OCI-M2 (cell line): ENCODE measurements around the gene RENBP.

Source experiments
- DNase-seq: peaks from one replicate; lab custom pipeline; 2025; ENCODE audit not compliant: unreplicated experiment; lab: John Stamatoyannopoulos, UW

Gene RENBP

DNA sequence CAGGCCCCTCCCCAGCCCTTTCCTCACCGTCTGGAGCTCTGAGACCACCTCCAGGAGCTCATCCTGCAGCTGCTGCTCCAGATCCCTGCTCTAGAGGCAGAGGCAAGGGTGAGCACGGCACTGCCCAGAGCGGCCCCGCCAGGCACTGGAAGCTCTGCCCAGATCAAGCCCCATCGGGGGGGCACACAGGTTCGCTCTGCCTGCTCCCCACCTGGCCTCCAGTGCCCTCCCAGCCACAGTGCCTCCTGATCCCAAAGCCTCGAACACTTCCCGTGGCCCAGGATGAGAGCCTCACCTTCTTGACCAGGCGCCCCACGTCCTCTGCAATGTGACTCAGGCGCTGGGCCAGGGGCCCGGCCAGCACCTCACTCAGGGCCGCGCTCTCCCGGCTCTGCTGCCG lies 23.4 kb downstream of the RENBP start:
- DNase-seq, result no peak

DNA sequence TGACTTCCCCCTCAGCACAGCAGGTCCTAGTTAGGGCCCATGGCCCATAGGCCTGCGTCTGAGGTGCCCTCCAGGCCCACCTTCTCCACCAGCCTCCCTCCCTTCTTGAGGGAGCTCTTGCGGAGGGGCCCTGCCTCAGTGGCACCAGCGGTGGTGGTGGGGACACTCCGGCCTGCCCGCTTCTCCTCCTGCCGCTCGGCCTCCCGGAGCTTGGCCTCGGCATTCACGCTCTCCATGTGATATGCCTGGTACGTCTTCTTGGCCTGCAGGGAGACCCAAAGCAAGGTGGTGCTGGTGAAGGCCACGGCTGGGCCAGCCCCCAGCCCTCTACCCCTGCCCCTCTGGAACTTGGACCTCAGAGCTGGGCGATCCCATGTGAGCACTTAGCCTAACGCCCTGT lies 23.9 kb downstream of the RENBP start:
- DNase-seq, result no peak

DNA sequence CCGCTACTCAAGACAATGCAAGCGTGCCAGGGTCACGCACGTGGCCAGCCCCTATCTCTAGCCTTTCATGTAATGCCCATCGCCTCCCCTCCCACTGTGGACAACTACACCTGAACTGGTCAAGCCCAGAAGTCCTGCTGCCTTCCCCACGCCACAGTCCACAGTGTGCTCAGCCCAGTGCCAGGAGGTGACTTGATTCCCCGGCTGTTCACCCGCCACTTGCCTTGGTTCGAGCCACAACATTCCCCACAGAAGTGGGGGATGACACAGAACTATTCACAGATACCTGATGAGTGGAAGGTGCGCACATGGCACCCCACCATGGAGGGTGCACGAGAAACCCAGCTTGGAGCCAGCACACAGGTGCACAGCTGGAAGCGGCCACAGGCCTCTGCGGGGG lies 25.2 kb downstream of the RENBP start:
- no peak for DNase-seq

DNA sequence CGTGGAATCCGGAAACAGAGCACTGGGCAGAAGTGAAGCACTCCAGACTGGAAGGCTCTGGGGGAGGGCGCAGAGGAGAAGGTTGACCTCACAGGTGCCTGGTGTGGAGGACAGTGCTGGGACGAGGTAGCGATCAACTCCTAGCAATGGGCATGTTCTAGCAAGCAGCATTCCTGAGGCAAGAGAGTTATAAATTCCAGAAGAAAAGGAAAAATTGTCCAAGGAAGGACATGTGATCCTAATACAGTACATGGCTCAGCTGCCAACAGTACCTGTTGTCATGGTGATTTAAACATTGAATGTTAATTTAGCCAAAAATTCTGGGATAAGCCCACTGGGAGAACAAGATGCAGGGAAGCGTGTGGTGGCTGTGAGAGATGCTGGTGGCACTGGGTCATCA lies 26.6 kb downstream of the RENBP start:
- no peak for DNase-seq

DNA sequence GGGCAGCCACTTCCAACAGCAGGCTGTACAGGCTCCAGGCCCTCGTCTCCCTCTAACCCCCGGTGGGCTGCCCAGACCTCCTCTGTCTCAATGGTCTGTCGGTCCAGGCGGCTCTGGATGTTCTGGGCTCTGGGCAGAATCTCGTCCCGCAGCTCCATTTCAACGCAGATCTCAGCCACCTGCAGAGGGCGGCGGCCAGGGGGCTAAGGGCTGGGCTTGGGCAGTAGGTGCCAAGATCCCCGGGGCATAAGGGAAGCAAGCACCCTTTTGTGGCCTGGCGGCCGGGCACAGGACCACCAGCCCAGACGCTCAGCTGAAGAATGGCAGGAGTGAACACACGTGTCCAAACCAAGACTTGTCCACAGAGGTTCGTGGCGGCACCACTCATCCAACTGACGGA lies 30.7 kb downstream of the RENBP start:
- DNase-seq, result no peak

DNA sequence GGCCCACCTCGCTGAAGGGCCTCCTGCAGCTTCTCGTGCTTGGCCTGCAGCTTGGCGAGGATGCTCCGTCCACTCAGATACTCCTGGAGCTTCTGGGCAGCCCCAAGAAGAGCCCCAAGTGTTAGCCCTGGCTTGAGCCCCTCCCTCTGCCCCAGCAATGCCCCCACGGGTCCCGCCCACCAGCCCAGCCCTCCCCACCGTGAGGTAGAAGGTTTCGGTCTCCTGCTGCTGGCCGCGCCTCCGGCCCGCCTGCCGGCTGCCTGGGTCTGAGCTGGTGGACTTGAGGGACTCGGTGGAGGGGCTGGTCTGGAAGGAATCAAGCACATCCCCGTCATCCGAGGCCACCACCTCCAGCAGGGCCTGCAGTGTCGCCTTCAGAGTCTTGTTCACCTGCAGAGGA lies 31.2 kb downstream of the RENBP start:
- no peak for DNase-seq

DNA sequence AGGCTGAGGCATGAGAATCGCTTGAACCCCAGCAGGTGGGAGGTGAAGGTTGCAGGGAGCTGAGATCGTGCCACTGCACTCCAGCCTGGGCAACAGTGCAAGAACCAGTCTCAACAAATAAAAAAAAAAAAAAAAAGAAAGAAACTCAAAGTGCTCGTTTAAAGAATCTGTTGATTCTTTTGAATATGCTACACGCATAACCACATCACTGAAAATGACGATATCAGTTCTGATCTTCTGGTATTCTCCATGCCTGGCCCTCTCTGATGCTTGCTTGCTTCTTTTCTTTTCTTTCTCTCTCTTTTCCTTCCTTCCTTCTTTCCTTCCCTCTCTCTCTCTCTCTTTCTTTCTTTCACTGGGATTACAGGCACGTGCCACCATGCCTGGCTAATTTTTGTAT lies 32.6 kb downstream of the RENBP start:
- DNase-seq, result no peak

DNA sequence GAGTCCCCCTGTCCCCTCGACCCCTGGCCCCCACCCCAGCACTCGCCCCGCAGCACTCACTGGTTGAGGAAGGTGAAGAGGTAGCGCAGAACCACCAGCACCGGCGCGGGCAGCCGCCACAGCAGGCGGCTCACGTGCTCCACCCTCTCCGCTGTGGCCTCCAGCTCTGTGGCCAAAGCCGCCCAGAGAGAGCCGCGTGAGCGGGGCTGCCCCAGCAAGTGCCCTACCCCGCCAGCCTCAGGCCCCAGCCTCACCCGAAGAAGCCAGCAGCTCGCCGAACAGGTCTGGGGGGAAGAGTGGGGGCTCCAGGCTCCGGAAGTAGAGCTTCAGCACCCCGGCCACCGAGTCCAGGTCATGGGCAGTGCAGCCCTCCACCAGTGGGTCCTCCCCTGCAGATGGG lies 34.0 kb downstream of the RENBP start:
- DNase-seq, result no peak

DNA sequence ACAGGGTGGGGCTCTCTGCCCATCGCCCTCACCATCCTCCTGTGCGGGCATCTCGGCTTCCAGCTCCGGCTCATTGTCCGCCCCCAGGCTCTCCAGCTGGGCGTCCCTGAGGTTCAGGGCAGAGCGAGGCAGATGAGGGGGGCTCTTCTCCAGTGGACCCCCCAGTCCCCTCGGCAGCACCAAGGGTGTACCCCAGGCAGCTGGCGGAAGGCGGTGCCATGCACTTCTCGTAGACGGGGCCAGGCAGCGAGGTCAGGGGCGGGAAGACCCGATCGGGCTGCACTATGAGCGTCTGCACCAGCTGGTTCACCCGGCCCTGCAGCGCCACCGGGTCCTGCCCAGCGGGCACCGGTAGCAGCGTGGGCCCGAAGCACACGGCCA lies 34.5 kb downstream of the RENBP start:
- DNase-seq, result no peak

DNA sequence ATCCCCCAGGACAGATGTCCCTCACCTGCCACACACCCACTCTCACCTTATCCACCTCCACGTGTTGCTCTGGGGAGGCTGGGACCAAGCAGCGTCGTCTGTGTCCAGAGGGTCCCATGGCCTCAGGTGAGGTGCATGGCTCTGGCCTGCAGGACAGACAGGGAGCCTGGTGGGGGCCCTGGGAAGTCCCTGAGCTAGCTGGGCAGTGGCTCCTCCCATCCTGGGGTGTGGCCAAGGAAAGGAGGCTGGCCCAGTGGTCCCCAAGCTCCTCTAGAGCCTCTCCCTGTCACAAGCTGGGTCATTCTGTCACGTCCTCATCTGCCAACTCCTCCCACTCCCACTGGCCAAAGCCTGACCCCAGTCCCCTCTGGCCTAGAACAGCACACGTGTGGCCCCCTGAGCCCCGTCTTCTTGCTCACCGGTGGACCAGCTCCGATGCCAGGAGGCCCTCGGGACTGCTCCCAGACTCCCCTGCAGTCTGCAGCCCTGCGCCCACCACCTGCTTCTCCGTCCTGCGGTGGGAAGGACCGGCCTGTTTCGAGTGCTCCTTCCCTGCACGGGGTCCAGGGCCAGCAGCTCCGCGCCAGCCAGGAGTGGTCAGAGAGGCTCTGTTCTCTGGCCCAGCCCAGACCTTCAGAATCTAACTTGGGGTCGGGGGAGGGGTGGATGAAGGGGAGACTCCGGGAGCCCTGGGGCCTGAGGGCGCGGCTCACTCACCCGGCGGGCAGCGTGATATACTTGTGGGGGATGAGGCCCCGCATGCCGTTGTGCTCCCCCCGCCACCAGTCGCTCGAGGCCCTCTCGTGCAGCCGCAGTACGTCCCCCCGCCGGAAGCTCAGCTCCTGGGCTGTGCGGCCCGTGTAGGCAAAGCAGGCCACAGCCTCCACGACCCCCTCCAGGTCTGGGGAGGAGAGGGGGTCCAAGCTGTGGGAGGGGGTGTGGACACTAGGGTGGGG lies 35.1 kb downstream of the RENBP start:
- no peak for DNase-seq

DNA sequence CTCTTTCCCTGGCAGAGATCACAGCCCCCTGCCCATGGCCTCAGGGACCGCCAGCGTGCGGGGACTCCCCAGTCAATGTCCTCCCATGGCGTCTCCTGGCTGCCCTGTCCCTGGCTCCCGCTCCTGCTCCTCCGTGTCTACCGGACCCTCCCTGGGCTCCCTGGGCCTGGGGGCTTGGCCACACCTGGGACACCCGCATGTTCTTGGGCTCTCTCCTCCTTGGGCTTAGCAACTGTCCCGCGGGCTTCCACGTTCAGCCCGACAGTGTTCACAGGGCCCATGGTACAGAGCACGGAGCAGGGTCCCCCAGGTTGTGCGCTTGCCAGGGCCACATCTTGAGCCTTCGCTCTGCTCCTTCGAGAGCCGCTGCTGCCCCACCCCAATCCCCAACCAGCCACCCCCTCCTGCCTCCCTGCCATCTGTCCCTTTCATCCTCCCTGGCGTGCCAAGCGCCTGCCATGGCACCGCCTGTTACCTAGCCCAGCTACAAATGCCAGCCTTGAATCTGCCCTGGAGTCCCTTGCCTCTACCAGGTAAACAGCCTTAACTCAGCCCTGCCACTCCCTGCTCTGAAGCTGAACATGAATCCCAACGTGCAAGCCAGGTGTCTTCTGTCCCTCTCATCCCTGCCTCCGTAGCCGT lies 36.1 kb downstream of the RENBP start:
- DNase-seq, result no peak

DNA sequence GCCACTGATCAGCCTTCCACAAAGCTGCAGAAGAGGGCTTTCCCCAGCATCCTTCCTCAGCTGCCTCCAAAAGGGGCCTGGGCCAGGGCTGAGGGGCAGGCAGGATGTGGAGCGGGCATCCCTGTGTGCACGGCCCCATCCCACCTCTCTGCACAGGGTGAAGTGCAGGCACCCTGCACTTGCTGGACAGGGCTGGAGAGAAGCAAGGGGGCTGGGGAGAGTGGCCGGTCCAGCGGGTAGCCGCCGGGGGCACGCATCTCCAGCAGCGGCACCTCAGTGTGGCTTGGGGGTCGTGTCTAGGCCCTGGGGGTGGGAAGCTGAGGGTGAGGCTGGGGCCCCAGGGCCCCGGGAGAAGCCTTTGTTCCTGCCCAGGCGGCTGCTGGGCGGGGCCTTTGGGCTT lies 37.0 kb downstream of the RENBP start:
- no peak for DNase-seq

DNA sequence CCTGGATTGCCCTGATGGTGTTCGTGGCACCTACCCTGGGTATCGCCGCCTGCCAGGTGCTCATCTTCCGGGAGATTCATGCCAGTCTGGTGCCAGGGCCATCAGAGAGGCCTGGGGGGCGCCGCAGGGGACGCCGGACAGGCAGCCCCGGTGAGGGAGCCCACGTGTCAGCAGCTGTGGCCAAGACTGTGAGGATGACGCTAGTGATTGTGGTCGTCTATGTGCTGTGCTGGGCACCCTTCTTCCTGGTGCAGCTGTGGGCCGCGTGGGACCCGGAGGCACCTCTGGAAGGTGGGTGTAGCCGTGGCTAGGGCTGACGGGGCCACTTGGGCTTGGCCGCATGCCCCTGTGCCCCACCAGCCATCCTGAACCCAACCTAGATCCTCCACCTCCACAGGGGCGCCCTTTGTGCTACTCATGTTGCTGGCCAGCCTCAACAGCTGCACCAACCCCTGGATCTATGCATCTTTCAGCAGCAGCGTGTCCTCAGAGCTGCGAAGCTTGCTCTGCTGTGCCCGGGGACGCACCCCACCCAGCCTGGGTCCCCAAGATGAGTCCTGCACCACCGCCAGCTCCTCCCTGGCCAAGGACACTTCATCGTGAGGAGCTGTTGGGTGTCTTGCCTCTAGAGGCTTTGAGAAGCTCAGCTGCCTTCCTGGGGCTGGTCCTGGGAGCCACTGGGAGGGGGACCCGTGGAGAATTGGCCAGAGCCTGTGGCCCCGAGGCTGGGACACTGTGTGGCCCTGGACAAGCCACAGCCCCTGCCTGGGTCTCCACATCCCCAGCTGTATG lies 38.1 kb downstream of the RENBP start:
- DNase-seq, result no peak

DNA sequence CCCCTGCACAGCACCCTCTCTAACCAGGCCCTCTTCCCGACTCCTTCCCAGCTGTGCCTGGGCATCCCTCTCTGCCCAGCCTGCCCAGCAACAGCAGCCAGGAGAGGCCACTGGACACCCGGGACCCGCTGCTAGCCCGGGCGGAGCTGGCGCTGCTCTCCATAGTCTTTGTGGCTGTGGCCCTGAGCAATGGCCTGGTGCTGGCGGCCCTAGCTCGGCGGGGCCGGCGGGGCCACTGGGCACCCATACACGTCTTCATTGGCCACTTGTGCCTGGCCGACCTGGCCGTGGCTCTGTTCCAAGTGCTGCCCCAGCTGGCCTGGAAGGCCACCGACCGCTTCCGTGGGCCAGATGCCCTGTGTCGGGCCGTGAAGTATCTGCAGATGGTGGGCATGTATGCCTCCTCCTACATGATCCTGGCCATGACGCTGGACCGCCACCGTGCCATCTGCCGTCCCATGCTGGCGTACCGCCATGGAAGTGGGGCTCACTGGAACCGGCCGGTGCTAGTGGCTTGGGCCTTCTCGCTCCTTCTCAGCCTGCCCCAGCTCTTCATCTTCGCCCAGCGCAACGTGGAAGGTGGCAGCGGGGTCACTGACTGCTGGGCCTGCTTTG lies 38.9 kb downstream of the RENBP start:
- no peak for DNase-seq

DNA sequence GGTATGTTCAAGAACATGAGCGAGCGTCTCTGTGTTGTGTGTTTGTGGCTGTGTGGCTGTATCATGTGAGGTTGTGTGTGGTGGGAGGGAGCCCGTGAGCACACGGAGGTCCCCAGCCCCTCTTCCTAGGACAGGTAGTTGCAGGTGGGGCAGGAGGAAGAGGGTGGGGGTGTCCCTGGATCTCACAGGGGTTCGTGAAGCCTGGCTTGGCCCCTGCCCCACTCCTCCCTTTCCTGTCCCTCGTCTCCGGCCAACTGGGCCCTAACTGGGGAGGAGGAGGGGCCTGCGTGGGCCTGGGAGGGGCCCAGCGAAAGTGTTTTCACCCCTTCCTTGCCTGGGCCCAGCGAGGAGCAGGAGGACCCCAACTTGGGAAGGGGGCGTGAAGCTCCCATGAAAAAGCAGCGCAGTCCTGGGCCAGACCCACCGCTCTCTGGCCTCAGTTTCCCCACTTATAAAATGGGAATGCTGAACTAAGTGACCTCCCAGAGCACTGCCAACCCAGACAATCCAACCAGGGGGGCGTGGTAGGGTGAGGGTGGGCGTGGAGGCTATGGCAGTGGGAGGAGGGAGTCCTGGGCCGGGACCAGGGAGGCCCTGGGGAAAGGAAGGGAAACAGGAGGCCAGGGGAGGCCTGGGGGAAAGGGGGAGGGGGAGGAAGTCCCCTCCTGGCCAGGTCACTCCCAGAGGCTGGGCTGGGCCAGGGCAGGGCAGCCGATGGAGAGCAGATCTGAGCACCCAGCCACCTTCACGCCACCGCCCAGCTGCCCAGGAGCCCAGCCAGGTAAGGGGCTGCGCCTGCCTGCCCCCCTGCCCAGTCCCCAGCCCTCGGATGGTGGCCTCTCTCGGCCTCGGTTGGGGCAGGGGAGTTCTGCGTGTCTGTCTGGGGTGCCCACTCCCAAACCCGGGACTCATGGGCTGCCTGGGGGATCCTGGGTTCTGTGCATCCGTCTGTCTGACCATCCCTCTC lies 40.2 kb downstream of the RENBP start, which contains the start of gene AVPR2:
AVPR2 (plus strand) TSS at position 683 of the 967 bp plus-strand sequence. CDS start 473 bp downstream, outside the sequence.
- DNase-seq, result no peak

DNA sequence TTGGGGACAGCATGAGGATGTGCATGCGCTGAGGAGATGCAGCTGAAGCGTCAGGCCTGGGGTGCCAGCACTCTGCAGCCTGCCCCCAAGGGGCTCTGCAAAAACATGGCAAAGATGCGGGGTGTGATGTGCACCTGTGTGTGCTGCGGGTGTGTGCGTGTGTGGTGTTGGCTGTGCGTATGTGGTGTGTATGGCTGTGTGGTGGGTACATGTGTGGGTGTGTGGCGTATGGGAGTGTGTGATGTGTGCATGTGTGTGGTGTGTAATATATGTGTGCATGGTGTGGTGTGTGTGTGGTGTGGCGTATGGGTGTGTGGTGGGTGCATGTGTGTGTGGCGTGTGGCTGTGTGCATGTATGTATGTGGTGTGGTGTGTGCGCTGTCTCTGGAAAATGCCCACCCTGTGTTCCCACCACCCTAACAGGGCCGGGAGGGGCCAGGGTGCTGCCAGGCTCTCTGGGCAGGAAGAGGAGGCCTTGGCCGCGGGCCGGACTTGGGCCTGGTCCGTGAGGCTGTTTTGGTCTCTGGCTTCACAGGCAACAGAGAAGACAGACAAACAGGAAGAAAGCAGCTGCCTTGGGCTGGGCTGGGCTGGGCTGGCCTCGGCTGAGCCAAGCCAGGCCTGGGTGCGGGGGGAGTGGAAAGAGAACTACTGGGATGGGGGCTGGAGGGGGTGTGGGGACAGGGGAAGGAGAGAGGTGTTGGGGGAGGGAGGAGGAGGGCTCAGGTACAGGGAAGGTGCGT lies 41.0 kb downstream of the RENBP start:
- no peak for DNase-seq

DNA sequence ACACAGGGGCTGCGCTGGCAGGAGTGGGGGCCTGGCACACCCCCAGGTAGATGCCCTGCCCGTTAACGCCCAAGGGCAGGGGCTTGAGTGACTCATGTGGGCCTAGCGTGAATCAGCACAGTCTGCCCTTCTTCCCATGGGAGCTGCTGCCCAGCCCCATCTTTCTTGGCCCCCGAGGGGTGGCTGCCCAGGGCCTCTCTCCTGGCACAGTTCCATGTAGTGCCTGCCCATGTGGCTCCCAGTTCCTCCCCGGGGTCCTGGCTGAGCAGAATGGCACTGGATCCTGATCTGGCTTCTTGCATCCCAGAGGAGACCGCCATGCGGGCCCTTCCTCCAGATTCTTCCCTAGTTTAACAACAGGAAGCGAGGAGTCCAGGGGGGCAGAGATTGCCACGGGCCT lies 42.1 kb downstream of the RENBP start:
- DNase-seq, result no peak

DNA sequence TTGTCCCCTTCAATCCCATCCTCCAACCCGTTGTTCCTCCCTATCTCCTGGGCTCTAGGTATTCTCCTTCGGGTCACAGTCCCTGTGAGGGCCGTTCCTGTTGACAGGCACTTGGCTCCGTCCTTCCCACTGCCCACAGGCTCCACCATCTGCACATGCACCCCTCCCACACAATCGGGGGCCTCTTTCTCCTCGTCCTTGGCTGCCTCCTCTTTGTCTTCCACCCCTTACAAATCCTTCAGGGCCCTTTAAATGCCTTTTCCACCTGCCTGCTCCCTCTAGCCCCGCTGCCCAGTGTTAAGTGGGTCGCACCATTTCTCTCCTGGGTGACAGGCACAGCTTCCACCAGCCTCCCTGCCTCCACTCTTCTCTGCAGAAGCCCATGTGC lies 42.7 kb downstream of the RENBP start:
- DNase-seq, result no peak
